ENCODE data around the gene TNIK. TPM values are rescaled to one million over a fixed set of nuclear protein-coding genes. Genes with fewer than 3 reads are reported as not detected.
A peak's percentile ranks its signal among the peaks of the same experiment; 100 is the strongest.

TNIK gene
- total RNA-seq, 1 donor from 2014 or later, result 1.1 TPM

GRCh38 chr3:171358181-171358880 lies 101.9 kb downstream of the TNIK start:
- no peak overlapping the region for H3K4me3 ChIP-seq (ENCODE audit: low read depth, low read length)
- no peak for FAIRE-seq

GRCh38 chr3:171357721-171358120 lies 102.5 kb downstream of the TNIK start:
- Histone ChIP-seq H3K4me3 (ENCODE audit: low read depth, low read length) (no peak overlapping the region), H3K36me3 (ENCODE audit: control insufficient read depth, insufficient read depth, low read length) (no peaks in the 10 kb centered on the region), H3K27me3 (ENCODE audit: control insufficient read depth, insufficient read depth, low read length) (no peaks in the 10 kb centered on the region)
- no peak for DNase-seq (ENCODE audit: low read depth)
- FAIRE-seq, result no peak
- no peak for TF ChIP-seq CTCF (IDR thresholded peaks at IDR 0.05; ENCODE audit: insufficient read depth, low read length, severe bottlenecking)

More at GRCh38 chr3:171358181-171358880, 101.9 kb downstream of the TNIK start:
- TF ChIP-seq CTCF (IDR thresholded peaks at IDR 0.05; ENCODE audit: insufficient read depth, low read length, severe bottlenecking), result no peak
- H3K36me3 ChIP-seq (ENCODE audit: control insufficient read depth, insufficient read depth, low read length), result no peaks in the 10 kb centered on the region
- H3K27me3 ChIP-seq (ENCODE audit: control insufficient read depth, insufficient read depth, low read length), result no peaks in the 10 kb centered on the region
- DNase-seq (ENCODE audit: low read depth), result peak; percentile 57

GRCh38 chr3:171356251-171356650 lies 104.0 kb downstream of the TNIK start:
- TF ChIP-seq CTCF (IDR thresholded peaks at IDR 0.05; ENCODE audit: insufficient read depth, low read length, severe bottlenecking), result no peak
- no peak for FAIRE-seq
- Histone ChIP-seq H3K36me3 (ENCODE audit: control insufficient read depth, insufficient read depth, low read length) (no peaks in the 10 kb centered on the region), H3K4me3 (ENCODE audit: low read depth, low read length) (no peak overlapping the region), H3K27me3 (ENCODE audit: control insufficient read depth, insufficient read depth, low read length) (no peaks in the 10 kb centered on the region)
- peak; percentile 80 for DNase-seq (ENCODE audit: low read depth)

GRCh38 chr3:171354706-171355582 lies 105.3 kb downstream of the TNIK start:
- no peaks in the 10 kb centered on the region for H3K27me3 ChIP-seq (ENCODE audit: control insufficient read depth, insufficient read depth, low read length)
- peak; percentile 76 for DNase-seq (ENCODE audit: low read depth)
- no peaks in the 10 kb centered on the region for H3K36me3 ChIP-seq (ENCODE audit: control insufficient read depth, insufficient read depth, low read length)
- no peak for TF ChIP-seq CTCF (IDR thresholded peaks at IDR 0.05; ENCODE audit: insufficient read depth, low read length, severe bottlenecking)
- no peak overlapping the region for H3K4me3 ChIP-seq (ENCODE audit: low read depth, low read length)
- FAIRE-seq, result no peak

GRCh38 chr3:171354049-171354705 lies 106.0 kb downstream of the TNIK start:
- DNase-seq (ENCODE audit: low read depth) (no peak), FAIRE-seq (no peak)
- Histone ChIP-seq H3K36me3 (ENCODE audit: control insufficient read depth, insufficient read depth, low read length) (no peaks in the 10 kb centered on the region), H3K27me3 (ENCODE audit: control insufficient read depth, insufficient read depth, low read length) (no peaks in the 10 kb centered on the region), H3K4me3 (ENCODE audit: low read depth, low read length) (no peak overlapping the region)
- no peak for TF ChIP-seq CTCF (IDR thresholded peaks at IDR 0.05; ENCODE audit: insufficient read depth, low read length, severe bottlenecking)
